SK-N-SH treated with all-trans-retinoic acid at 6 μM for 48 hours (cell line): ENCODE data around the gene ELFN1.

Experiments
- ATAC-seq: fragments of 200-7000 bp; cut with Tn5 transposase; 3 replicates; pipeline ENCODE4 v1.9.1; 2020; ENCODE audit warnings: mild to moderate bottlenecking, moderate library complexity
- ARNTL ChIP-seq: fragments of 450-650 bp; formaldehyde crosslinking; IDR thresholded peaks from 2 replicates; pipeline ENCODE4 v1.5.0; 2020; ENCODE audit warnings: low read depth, mild to moderate bottlenecking, moderate library complexity, borderline replicate concordance
- BACH2 ChIP-seq: fragments of 250-450 bp; sonication (Bioruptor Pico); IDR thresholded peaks from 2 replicates; pipeline ENCODE4 v1.9.0; 2021; ENCODE audit warnings: mild to moderate bottlenecking, borderline replicate concordance
- CREB5 ChIP-seq: fragments of 250-450 bp; sonication (Bioruptor Pico); IDR thresholded peaks from 2 replicates; pipeline ENCODE4 v1.5.1; 2020; ENCODE audit warnings: low read depth, mild to moderate bottlenecking, moderate library complexity
- CSRNP3 ChIP-seq: fragments of 250-450 bp; sonication (Bioruptor Pico); IDR thresholded peaks from 2 replicates; pipeline ENCODE4 v1.5.1; 2021; ENCODE audit warnings: mild to moderate bottlenecking, moderate library complexity
- ESRRG ChIP-seq: fragments of 250-450 bp; sonication (Bioruptor Pico); IDR thresholded peaks from 2 replicates; pipeline ENCODE4 v1.6.1; 2021; ENCODE audit warnings: mild to moderate bottlenecking
- GLIS3 ChIP-seq: fragments of 250-450 bp; sonication (Bioruptor Pico); IDR thresholded peaks from 2 replicates; pipeline ENCODE4 v1.5.0; 2020; ENCODE audit warnings: mild to moderate bottlenecking, moderate library complexity
- ISL1 ChIP-seq: fragments of 250-450 bp; sonication (Bioruptor Pico); IDR thresholded peaks from 2 replicates; pipeline ENCODE4 v2.1.2; 2022; ENCODE audit warnings: mild to moderate bottlenecking, moderate library complexity
- OSR1 ChIP-seq: fragments of 250-450 bp; sonication (Bioruptor Pico); IDR thresholded peaks from 2 replicates; pipeline ENCODE4 v1.8.0; 2022; ENCODE audit warnings: moderate library complexity, mild to moderate bottlenecking, inconsistent platforms
- PATZ1 ChIP-seq: fragments of 250-450 bp; sonication (Bioruptor Pico); IDR thresholded peaks from 2 replicates; pipeline ENCODE4 v1.8.0; 2020; ENCODE audit warnings: mild to moderate bottlenecking, moderate library complexity, borderline replicate concordance
- POU6F1 ChIP-seq: fragments of 250-450 bp; sonication (Bioruptor Pico); IDR thresholded peaks from 2 replicates; pipeline ENCODE4 v1.8.0; 2021; ENCODE audit warnings: low read depth, mild to moderate bottlenecking, moderate library complexity, borderline replicate concordance
- PPARA ChIP-seq: fragments of 250-450 bp; sonication (Bioruptor Pico); IDR thresholded peaks from 2 replicates; pipeline ENCODE4 v1.5.0; 2020; ENCODE audit warnings: mild to moderate bottlenecking, borderline replicate concordance
- RARB ChIP-seq: fragments of 250-450 bp; sonication (Bioruptor Pico); IDR thresholded peaks from 2 replicates; pipeline ENCODE4 v1.8.0; 2021; ENCODE audit warnings: mild to moderate bottlenecking, moderate library complexity
- SNAI2 ChIP-seq: fragments of 250-450 bp; sonication (Bioruptor Pico); IDR thresholded peaks from 2 replicates; pipeline ENCODE4 v1.5.0; 2020; ENCODE audit warnings: mild to moderate bottlenecking, moderate library complexity
- TCF4 ChIP-seq: fragments of 250-450 bp; sonication (Bioruptor Pico); IDR thresholded peaks from 2 replicates; pipeline ENCODE4 v1.8.0; 2021; ENCODE audit warnings: mild to moderate bottlenecking, moderate library complexity, borderline replicate concordance
- TOX ChIP-seq: fragments of 250-450 bp; sonication (Bioruptor Pico); IDR thresholded peaks from 2 replicates; pipeline ENCODE4 v1.8.0; 2021; ENCODE audit warnings: mild to moderate bottlenecking, moderate library complexity, borderline replicate concordance
- ZC3H10 ChIP-seq: fragments of 250-450 bp; sonication (Bioruptor Pico); IDR thresholded peaks from 2 replicates; pipeline ENCODE4 v1.5.1; 2021; ENCODE audit warnings: mild to moderate bottlenecking, moderate library complexity
- ZFP3 ChIP-seq: fragments of 250-450 bp; sonication (Bioruptor Pico); IDR thresholded peaks from 2 replicates; pipeline ENCODE4 v1.5.0; 2020; ENCODE audit warnings: mild to moderate bottlenecking, moderate library complexity
- ZFP30 ChIP-seq: fragments of 450-650 bp; formaldehyde crosslinking; IDR thresholded peaks from 2 replicates; pipeline ENCODE4 v1.5.0; 2022; ENCODE audit warnings: mild to moderate bottlenecking, moderate library complexity
- ZNF565 ChIP-seq: fragments of 450-650 bp; formaldehyde crosslinking; conservative IDR thresholded peaks from 2 replicates; pipeline ENCODE4 v1.5.0; 2020; ENCODE audit warnings: low read depth, mild to moderate bottlenecking, moderate library complexity
- ZNF70 ChIP-seq: fragments of 450-650 bp; formaldehyde crosslinking; IDR thresholded peaks from 2 replicates; pipeline ENCODE4 v1.5.0; 2020; ENCODE audit warnings: mild to moderate bottlenecking, moderate library complexity
- ZNF8 ChIP-seq: fragments of 450-650 bp; formaldehyde crosslinking; IDR thresholded peaks from 2 replicates; pipeline ENCODE4 v1.5.0; 2020; ENCODE audit warnings: mild to moderate bottlenecking, moderate library complexity
- TF ChIP-seq, protein P1 (sequence below): fragments of 250-450 bp; sonication (Bioruptor Pico); IDR thresholded peaks from 2 replicates; pipeline ENCODE4 v1.5.0; 2020; ENCODE audit warnings: mild to moderate bottlenecking, moderate library complexity

ELFN1 gene

GRCh38 chr7:1685000-1685624 is 15.0 kb downstream of the ELFN1 start (continued):
- TF ChIP-seq POU6F1 (CRISPR knock-in tag) (no peak), OSR1 (CRISPR knock-in tag) (no peak)
- TF ChIP-seq, protein P1, sequence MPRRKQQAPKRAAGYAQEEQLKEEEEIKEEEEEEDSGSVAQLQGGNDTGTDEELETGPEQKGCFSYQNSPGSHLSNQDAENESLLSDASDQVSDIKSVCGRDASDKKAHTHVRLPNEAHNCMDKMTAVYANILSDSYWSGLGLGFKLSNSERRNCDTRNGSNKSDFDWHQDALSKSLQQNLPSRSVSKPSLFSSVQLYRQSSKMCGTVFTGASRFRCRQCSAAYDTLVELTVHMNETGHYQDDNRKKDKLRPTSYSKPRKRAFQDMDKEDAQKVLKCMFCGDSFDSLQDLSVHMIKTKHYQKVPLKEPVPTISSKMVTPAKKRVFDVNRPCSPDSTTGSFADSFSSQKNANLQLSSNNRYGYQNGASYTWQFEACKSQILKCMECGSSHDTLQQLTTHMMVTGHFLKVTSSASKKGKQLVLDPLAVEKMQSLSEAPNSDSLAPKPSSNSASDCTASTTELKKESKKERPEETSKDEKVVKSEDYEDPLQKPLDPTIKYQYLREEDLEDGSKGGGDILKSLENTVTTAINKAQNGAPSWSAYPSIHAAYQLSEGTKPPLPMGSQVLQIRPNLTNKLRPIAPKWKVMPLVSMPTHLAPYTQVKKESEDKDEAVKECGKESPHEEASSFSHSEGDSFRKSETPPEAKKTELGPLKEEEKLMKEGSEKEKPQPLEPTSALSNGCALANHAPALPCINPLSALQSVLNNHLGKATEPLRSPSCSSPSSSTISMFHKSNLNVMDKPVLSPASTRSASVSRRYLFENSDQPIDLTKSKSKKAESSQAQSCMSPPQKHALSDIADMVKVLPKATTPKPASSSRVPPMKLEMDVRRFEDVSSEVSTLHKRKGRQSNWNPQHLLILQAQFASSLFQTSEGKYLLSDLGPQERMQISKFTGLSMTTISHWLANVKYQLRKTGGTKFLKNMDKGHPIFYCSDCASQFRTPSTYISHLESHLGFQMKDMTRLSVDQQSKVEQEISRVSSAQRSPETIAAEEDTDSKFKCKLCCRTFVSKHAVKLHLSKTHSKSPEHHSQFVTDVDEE (CRISPR knock-in tag) = no peak

DNA sequence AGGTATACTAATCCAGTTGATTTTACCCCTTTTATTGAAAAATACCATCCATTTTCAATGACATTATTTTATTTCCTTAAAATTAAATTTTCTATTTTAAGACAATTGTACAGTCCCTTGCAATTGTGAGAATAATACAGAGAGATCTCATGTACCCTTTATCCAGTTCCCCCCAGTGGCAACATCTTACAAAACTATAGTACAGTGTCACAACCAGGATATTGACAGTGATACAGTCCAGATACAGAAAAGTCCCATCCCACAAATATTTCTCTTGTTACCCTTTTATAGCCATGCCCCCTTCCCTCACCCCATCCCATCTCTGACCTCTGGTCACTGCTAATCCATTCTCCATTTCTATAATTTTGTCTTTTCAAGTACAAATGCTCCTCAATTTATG is 18.5 kb downstream of the ELFN1 start:
- TF ChIP-seq ARNTL (CRISPR knock-in tag) = no peak
- TF ChIP-seq TCF4 = no peak
- no peak for TF ChIP-seq PPARA (CRISPR knock-in tag)
- TF ChIP-seq ZFP30 = no peak
- no peak for TF ChIP-seq ESRRG (CRISPR knock-in tag)
- no peak for TF ChIP-seq CSRNP3 (CRISPR knock-in tag)
- no peak for TF ChIP-seq ZNF8 (CRISPR knock-in tag)
- no peak for ATAC-seq

DNA sequence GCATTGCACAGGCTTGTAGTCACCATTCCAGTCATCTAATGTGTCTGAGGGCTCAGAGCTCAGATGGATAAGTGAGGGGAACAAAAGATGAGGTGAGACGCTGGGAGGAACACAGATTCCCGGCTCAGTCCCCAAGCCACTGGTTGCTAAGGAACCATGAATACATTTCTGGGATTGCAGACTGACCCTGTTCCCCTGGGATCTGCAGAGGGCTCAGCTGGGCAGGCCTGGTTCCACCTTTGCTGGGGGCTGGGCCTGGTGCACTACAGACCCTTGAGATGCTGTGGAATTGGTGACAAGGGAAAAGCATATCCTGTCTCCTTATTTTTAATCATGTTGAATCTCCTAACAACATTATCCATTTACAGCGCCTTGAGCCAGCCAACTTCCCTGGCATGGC is 19.2 kb downstream of the ELFN1 start:
- ATAC-seq = no peak
- no peak for TF ChIP-seq RARB (CRISPR knock-in tag)
- no peak for TF ChIP-seq POU6F1 (CRISPR knock-in tag)
- no peak for TF ChIP-seq ESRRG (CRISPR knock-in tag)
- TF ChIP-seq SNAI2 (CRISPR knock-in tag) = no peak
- no peak for TF ChIP-seq ZNF8 (CRISPR knock-in tag)
- TF ChIP-seq CSRNP3 (CRISPR knock-in tag) = no peak
- no peak for TF ChIP-seq ZC3H10 (CRISPR knock-in tag)
- no peak for TF ChIP-seq TOX (CRISPR knock-in tag)
- no peak for TF ChIP-seq ARNTL (CRISPR knock-in tag)
- TF ChIP-seq ZFP3 = no peak
- TF ChIP-seq CREB5 (CRISPR knock-in tag) = no peak
- TF ChIP-seq ZNF565 = no peak
- TF ChIP-seq, protein P1 (CRISPR knock-in tag) = no peak
- no peak for TF ChIP-seq BACH2 (CRISPR knock-in tag)
- TF ChIP-seq ZFP30 = no peak
- no peak for TF ChIP-seq GLIS3 (CRISPR knock-in tag)
- TF ChIP-seq ISL1 = no peak
- no peak for TF ChIP-seq PATZ1 (CRISPR knock-in tag)
- TF ChIP-seq ZNF70 = no peak
- no peak for TF ChIP-seq OSR1 (CRISPR knock-in tag)
